ENCODE data around the gene KBTBD6.

DNA sequence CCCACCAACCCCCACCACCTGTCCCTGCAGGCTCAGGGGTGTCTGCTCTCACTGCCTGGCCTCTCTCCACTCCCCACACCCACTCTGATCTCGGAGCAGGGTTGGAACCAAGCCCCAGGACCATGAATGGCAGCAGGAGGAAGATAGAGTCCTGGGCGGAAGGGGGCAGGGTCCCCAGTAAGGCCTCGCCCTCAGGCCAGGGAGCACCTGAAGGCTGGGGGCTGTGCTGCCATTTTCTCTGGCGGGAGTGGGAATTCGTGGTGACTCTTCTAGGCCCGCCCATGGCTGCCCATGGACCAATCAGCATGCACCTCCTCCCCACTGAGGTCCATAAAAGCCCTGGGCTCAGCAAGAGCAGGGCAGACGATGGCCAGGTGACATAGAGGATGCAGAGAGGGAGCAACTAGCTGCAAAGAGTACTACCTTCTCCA, 25.0 kb downstream of the KBTBD6 start:
- no peak for TF ChIP-seq POLR2AphosphoS5 (IDR thresholded peaks at IDR 0.05; ENCODE audit: low read depth, low read length)
- no peak for TF ChIP-seq RAD21 (IDR thresholded peaks at IDR 0.05; ENCODE audit: low read length)
- no peak for TF ChIP-seq MXI1 (IDR thresholded peaks at IDR 0.05; ENCODE audit: low read depth, low read length)
- no peak for TF ChIP-seq EP300 (IDR thresholded peaks at IDR 0.05; ENCODE audit: borderline replicate concordance in 1 of 2, low read depth in 1 of 2, low read length in 1 of 2)
- TF ChIP-seq, protein P1, sequence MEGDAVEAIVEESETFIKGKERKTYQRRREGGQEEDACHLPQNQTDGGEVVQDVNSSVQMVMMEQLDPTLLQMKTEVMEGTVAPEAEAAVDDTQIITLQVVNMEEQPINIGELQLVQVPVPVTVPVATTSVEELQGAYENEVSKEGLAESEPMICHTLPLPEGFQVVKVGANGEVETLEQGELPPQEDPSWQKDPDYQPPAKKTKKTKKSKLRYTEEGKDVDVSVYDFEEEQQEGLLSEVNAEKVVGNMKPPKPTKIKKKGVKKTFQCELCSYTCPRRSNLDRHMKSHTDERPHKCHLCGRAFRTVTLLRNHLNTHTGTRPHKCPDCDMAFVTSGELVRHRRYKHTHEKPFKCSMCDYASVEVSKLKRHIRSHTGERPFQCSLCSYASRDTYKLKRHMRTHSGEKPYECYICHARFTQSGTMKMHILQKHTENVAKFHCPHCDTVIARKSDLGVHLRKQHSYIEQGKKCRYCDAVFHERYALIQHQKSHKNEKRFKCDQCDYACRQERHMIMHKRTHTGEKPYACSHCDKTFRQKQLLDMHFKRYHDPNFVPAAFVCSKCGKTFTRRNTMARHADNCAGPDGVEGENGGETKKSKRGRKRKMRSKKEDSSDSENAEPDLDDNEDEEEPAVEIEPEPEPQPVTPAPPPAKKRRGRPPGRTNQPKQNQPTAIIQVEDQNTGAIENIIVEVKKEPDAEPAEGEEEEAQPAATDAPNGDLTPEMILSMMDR (IDR thresholded peaks at IDR 0.05) = no peak
- TF ChIP-seq USF2 (IDR thresholded peaks at IDR 0.05; ENCODE audit: borderline replicate concordance, low read depth, low read length) = no peak
- TF ChIP-seq, protein P2, sequence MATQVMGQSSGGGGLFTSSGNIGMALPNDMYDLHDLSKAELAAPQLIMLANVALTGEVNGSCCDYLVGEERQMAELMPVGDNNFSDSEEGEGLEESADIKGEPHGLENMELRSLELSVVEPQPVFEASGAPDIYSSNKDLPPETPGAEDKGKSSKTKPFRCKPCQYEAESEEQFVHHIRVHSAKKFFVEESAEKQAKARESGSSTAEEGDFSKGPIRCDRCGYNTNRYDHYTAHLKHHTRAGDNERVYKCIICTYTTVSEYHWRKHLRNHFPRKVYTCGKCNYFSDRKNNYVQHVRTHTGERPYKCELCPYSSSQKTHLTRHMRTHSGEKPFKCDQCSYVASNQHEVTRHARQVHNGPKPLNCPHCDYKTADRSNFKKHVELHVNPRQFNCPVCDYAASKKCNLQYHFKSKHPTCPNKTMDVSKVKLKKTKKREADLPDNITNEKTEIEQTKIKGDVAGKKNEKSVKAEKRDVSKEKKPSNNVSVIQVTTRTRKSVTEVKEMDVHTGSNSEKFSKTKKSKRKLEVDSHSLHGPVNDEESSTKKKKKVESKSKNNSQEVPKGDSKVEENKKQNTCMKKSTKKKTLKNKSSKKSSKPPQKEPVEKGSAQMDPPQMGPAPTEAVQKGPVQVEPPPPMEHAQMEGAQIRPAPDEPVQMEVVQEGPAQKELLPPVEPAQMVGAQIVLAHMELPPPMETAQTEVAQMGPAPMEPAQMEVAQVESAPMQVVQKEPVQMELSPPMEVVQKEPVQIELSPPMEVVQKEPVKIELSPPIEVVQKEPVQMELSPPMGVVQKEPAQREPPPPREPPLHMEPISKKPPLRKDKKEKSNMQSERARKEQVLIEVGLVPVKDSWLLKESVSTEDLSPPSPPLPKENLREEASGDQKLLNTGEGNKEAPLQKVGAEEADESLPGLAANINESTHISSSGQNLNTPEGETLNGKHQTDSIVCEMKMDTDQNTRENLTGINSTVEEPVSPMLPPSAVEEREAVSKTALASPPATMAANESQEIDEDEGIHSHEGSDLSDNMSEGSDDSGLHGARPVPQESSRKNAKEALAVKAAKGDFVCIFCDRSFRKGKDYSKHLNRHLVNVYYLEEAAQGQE (IDR thresholded peaks at IDR 0.05; ENCODE audit: low read depth, low read length) = no peak
- no peak for TF ChIP-seq CHD2 (IDR thresholded peaks at IDR 0.05; ENCODE audit: low read length, partially characterized antibody)
- TF ChIP-seq ZBTB33 (IDR thresholded peaks at IDR 0.05; ENCODE audit: borderline replicate concordance, low read depth) = no peak
- TF ChIP-seq GABPA (IDR thresholded peaks at IDR 0.05; ENCODE audit: low read depth) = no peak
- no peak for TF ChIP-seq TAF1 (IDR thresholded peaks at IDR 0.05; ENCODE audit: borderline replicate concordance, low read depth, low read length)
- no peak for TF ChIP-seq SMC3 (IDR thresholded peaks at IDR 0.05; ENCODE audit: low read depth, low read length)
